Smooth muscle cell (in vitro differentiated cells): Measurements from ENCODE around the gene ZYG11A. TPM values are rescaled to one million over a fixed set of nuclear protein-coding genes. Genes with fewer than 3 reads are reported as not detected.

ENCODE experiments used
- DNase-seq: peaks from one replicate; lab custom pipeline; 2025; ENCODE audit not compliant: unreplicated experiment; lab: John Stamatoyannopoulos, UW
- H2AFZ ChIP-seq: fragments of 200-600 bp; sonication (generic); 2 replicates; pipeline ENCODE4 v1.6.0; 2016; ENCODE audit warnings: antibody characterized with exemption, low read depth, mild to moderate bottlenecking
- H3F3A ChIP-seq: fragments of 200-600 bp; sonication (generic); 2 replicates; pipeline ENCODE4 v1.6.0; 2017; ENCODE audit warnings: antibody characterized with exemption, low read depth
- H3K27ac ChIP-seq: fragments of 200-600 bp; sonication (generic); 2 replicates; pipeline ENCODE4 v1.5.1; 2016; ENCODE audit warnings: low read depth, mild to moderate bottlenecking
- H3K27me3 ChIP-seq: fragments of 200-600 bp; sonication (generic); 2 replicates; pipeline ENCODE4 v1.6.1; 2016; ENCODE audit warnings: low read depth, mild to moderate bottlenecking
- H3K36me3 ChIP-seq: fragments of 200-600 bp; sonication (generic); 2 replicates; pipeline ENCODE4 v1.5.1; 2016; ENCODE audit warnings: low read depth
- H3K4me1 ChIP-seq: fragments of 200-600 bp; sonication (generic); 2 replicates; pipeline ENCODE4 v1.5.1; 2016; ENCODE audit warnings: low read depth
- H3K4me2 ChIP-seq: fragments of 200-600 bp; sonication (generic); 2 replicates; pipeline ENCODE4 v1.6.0; 2016; ENCODE audit warnings: mild to moderate bottlenecking
- H3K4me3 ChIP-seq: fragments of 200-600 bp; sonication (generic); 2 replicates; pipeline ENCODE4 v1.5.1; 2016; ENCODE audit warnings: mild to moderate bottlenecking
- H3K79me2 ChIP-seq: fragments of 200-600 bp; sonication (generic); 2 replicates; pipeline ENCODE4 v1.6.0; 2016; ENCODE audit warnings: low read depth, mild to moderate bottlenecking
- H3K9ac ChIP-seq: fragments of 200-600 bp; sonication (generic); 2 replicates; pipeline ENCODE4 v1.6.0; 2016; ENCODE audit warnings: low read depth
- H3K9me3 ChIP-seq: fragments of 200-600 bp; sonication (generic); replicated peaks from 2 replicates; pipeline ENCODE4 v1.5.1; 2016; ENCODE audit warnings: low read depth
- H4K20me1 ChIP-seq: fragments of 200-600 bp; sonication (generic); 2 replicates; pipeline ENCODE4 v1.6.0; 2016; ENCODE audit warnings: low read depth
- WGBS: methylation state at CpG from one replicate; pipeline ENCODE4 v1.1.7; 2016; ENCODE audit warnings: low lambda C conversion rate; 5-methylcytosine and 5-hydroxymethylcytosine counted together
- polyA plus RNA-seq: library from polyadenylated mRNA; unstranded; fragments of >200 nt; fragmentation: Nextera tagmentation; extraction: Ambion mirVana; gene quantifications from 2 replicates; pipeline ENCODE4 v1.2.1, GENCODE V29; 2016
- total RNA-seq: library from RNA; depleted of rRNA; stranded (reverse); fragments of >200 nt; gene quantifications from 2 replicates; pipeline ENCODE4 v1.2.3, GENCODE V29; 2014
- TF ChIP-seq, protein P1 (sequence below): fragments of 200-600 bp; sonication (generic); IDR thresholded peaks from 2 replicates; pipeline ENCODE4 v1.5.1; 2017; ENCODE audit warnings: borderline replicate concordance, mild to moderate bottlenecking, antibody characterized with exemption; ENCODE audit not compliant: insufficient read depth, poor library complexity, severe bottlenecking

ZYG11A gene
- total and polyA plus RNA-seq, 2 experiments from 2014 or later, result not detected

GRCh38 chr1:52876843-52877242 lies 34.3 kb downstream of the ZYG11A start:
- Histone ChIP-seq H3K9ac (no peak overlapping the region), H3K9me3 (no peaks in the 10 kb centered on the region), H4K20me1 (no peaks in the 10 kb centered on the region), H3K27me3 (no peaks in the 10 kb centered on the region), H2AFZ (no peak overlapping the region), H3K4me1 (peaks cover 5% of the 10 kb centered on the region), H3K27ac (no peak overlapping the region), H3K4me3 (no peak overlapping the region), H3K4me2 (no peak overlapping the region), H3K79me2 (no peaks in the 10 kb centered on the region), H3F3A (no peaks in the 10 kb centered on the region), H3K36me3 (no peaks in the 10 kb centered on the region)
- no peak for DNase-seq
- TF ChIP-seq, protein P1, sequence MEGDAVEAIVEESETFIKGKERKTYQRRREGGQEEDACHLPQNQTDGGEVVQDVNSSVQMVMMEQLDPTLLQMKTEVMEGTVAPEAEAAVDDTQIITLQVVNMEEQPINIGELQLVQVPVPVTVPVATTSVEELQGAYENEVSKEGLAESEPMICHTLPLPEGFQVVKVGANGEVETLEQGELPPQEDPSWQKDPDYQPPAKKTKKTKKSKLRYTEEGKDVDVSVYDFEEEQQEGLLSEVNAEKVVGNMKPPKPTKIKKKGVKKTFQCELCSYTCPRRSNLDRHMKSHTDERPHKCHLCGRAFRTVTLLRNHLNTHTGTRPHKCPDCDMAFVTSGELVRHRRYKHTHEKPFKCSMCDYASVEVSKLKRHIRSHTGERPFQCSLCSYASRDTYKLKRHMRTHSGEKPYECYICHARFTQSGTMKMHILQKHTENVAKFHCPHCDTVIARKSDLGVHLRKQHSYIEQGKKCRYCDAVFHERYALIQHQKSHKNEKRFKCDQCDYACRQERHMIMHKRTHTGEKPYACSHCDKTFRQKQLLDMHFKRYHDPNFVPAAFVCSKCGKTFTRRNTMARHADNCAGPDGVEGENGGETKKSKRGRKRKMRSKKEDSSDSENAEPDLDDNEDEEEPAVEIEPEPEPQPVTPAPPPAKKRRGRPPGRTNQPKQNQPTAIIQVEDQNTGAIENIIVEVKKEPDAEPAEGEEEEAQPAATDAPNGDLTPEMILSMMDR, result no peak
- 63% methylated on average over 2 of the region's 2 CpGs for WGBS

- Histone ChIP-seq H3K4me3 (no peak overlapping the region), H4K20me1 (no peaks in the 10 kb centered on the region), H3K4me1 (peaks cover 5% of the 10 kb centered on the region), H3K79me2 (no peaks in the 10 kb centered on the region), H3K4me2 (no peak overlapping the region), H3F3A (no peaks in the 10 kb centered on the region), H3K27me3 (no peaks in the 10 kb centered on the region), H3K27ac (no peak overlapping the region), H3K9ac (no peak overlapping the region), H3K9me3 (no peaks in the 10 kb centered on the region), H2AFZ (no peak overlapping the region), H3K36me3 (no peaks in the 10 kb centered on the region)
- WGBS, result 98% methylated on average over 3 of the region's 3 CpGs
- TF ChIP-seq, protein P1, result no peak
- no peak for DNase-seq
Measured at GRCh38 chr1:52877554-52877953, 35.0 kb downstream of the ZYG11A start.

DNA sequence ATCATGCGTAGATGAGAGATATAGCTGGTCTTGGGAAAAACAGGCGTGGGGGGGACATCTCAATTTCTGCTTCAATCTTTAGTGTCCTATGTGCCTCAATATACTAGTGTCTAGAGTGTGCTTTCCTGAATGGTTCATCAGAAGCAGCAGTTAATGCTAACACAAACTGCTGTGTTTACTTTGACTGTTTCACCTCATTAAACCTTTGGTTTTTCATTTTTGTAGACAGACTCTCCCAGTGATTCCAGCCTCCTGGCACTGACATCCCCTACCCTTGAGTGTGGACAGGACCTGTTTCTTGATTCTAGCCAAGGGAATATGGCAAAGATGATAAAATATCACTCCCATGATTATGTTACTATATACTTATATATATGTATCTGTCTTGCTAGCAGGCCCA lies 37.6 kb downstream of the ZYG11A start:
- WGBS, result 97% methylated on average over 2 of the region's 2 CpGs
- Histone ChIP-seq H3K27ac (no peak overlapping the region), H3K9me3 (no peaks in the 10 kb centered on the region), H2AFZ (no peak overlapping the region), H3K4me1 (peaks cover 5% of the 10 kb centered on the region), H3K27me3 (no peaks in the 10 kb centered on the region), H4K20me1 (no peaks in the 10 kb centered on the region), H3K79me2 (no peaks in the 10 kb centered on the region), H3K9ac (no peak overlapping the region), H3F3A (no peaks in the 10 kb centered on the region), H3K4me3 (no peak overlapping the region), H3K4me2 (no peak overlapping the region), H3K36me3 (no peaks in the 10 kb centered on the region)
- TF ChIP-seq, protein P1, result no peak
- no peak for DNase-seq

DNA sequence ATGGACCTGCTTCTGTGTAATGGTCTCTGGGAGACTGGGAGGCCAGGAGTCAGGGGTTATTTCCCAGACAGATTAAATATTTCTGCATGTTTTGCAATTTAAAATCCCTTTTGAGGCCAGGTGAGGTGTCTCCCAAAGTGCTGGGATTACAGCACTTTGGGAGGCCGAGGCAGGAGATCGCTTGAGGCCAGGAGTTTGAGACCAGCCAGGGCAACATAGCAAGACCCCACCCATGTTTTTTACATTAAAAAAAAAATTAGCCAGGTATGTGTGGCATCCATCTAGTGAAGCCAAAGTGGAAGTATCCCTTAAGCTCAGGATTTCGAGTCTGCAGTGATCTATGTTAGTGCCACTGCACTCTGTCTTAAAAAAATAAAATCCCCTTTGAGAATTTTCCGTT lies 44.9 kb downstream of the ZYG11A start:
- Histone ChIP-seq H3K27ac (no peak overlapping the region), H3K4me3 (no peak overlapping the region), H3K79me2 (no peaks in the 10 kb centered on the region), H3K4me2 (no peak overlapping the region), H3F3A (no peaks in the 10 kb centered on the region), H4K20me1 (no peaks in the 10 kb centered on the region), H3K9ac (no peak overlapping the region), H2AFZ (no peak overlapping the region), H3K4me1 (no peaks in the 10 kb centered on the region), H3K27me3 (no peaks in the 10 kb centered on the region), H3K36me3 (no peaks in the 10 kb centered on the region), H3K9me3 (no peaks in the 10 kb centered on the region)
- 95% methylated on average over 4 of the region's 4 CpGs for WGBS
- no peak for DNase-seq
- TF ChIP-seq, protein P1, result no peak
